ENCODE measurements around the gene CRELD2.

CRELD2 gene

GRCh38 chr22:49948116-49948957 lies 29.9 kb downstream of the CRELD2 start:
- no peak for DNase-seq

DNA sequence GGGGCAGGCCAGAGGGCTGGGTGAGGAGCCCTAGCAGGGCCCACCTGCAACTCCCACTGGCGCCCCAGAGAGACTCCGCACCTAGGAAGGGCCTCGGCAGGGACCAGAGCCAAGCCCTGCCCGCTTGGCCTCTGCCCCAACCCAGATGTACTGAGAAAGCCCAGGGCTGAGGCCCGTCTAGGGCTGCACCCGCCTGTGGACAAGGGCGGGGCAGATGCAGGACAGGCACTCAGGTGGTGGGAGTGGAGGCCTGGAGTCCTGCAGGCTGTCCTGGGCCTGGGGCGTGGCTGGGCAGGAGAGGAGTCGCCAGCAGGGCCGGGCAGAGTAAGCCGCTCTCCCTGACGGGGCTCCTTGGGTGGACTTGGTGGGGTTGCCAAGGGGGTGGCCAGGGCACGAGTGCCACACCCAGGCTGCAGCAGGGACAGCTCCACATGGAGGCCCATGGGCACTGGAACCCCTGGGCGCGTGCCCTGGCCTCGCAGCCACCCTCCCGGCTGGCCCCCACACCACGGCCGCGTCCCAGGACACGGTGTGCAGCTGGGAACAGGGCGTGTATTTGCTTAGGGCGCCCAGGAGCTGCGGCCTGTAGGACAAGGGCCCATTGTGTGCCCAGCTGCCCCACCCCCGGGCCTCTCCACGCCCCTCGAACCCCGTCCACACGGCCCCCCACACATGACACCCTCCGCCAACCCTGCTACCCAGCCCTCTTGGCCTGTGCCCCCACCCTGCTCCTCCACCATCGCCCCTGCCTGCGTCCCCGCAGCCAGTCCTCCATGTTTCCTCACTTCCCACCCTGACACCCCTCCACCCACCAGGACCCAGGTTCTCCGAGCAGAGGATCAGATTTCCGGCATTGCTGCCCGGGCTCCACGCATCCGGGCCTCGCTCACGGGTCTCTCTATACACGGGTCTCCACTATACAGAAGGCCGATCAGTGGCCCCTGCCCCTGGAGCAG lies 30.8 kb downstream of the CRELD2 start:
- DNase-seq = no peak

DNA sequence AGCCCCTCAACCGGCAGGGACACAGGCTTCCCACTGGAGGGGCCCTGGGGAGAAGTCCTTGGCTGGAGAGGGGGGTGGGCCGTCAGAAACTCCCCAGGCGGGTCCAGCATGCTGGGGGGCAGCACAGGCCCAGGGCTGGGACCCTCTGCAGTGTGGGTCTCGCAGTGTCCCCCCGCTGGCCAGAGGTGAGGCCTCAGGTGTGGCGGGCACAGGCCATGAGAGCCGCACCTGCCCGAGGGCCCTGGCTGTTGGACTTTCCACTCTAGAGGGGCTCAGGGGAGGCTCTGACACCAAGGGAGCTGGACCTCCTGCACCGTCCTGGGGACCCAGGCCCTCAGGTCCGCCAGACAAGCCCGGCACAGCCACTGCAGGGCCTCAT lies 31.5 kb downstream of the CRELD2 start:
- no peak for DNase-seq

GRCh38 chr22:49950396-49950994 lies 32.1 kb downstream of the CRELD2 start:
- no peak for DNase-seq

GRCh38 chr22:49951000-49951677 lies 32.7 kb downstream of the CRELD2 start:
- DNase-seq = no peak

GRCh38 chr22:49951678-49951985 lies 33.2 kb downstream of the CRELD2 start:
- no peak for DNase-seq

GRCh38 chr22:49951986-49952896 lies 33.8 kb downstream of the CRELD2 start:
- DNase-seq = no peak

DNA sequence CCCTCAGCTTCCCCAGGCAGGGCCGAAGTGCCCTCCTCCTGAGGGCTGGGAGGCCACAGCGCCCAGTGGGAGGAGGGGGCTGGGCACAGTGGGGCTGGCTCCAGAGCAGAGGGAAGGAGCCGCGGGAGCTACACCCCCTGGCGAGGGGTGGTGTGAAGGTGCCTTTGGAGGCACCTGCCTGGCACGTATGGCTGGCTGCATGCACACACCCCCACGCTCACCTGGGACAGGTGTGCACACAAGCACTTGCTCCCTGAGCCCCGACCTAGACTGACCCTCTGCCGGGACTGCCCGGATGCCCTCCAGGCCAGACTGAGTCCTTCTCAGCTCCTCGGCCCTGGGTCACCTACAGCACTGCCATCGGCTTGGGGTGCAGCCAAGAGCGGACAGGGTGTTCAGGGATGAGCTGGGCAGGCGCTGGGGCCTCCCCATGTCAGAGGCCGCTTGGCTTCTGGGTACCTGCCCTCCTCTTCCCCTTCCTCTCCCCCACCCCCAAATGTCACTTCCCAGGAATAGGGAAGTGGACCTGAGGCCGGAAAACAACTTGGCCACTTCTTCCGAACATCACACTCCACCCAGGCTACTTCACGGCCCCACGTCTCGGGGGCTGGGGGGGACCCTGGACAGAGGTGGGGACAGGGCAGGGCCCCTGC lies 34.7 kb downstream of the CRELD2 start:
- DNase-seq = no peak

DNA sequence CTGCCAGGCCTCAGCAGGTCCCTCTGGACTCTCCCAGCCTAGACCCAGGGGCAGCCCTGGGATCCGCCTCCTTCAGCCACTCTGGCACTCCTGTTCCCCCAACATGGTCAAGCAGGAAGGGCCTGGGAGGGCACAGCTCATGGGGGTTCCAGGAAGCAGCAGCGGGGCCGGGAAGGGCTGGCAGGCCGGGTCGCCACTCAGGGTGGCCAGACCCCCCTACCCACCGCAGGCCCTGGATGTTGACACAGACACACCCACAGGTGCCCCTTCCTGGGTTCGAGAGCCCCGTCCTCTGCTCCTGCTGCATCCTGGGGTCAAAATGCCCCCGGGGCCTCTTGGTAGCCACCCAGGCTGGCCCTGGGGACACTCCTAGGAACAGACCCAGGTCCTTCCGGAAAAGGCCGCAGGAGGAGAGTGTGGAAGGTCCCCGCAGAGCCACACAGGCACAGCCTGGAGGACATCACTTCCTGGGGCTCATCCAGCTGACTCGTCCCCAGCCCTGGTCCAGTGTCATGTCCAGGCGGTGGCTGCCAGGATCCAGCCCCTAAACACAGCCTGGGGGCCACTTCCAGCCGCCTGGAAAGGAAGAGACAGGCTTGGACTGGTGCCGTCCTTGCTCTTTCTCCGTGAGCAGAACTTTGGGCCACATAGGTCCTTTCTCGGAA lies 35.4 kb downstream of the CRELD2 start:
- no peak for DNase-seq

GRCh38 chr22:49954354-49954753 lies 35.9 kb downstream of the CRELD2 start:
- no peak for DNase-seq

- no peak for DNase-seq
Measured at GRCh38 chr22:49954991-49955580, 36.7 kb downstream of the CRELD2 start.

DNA sequence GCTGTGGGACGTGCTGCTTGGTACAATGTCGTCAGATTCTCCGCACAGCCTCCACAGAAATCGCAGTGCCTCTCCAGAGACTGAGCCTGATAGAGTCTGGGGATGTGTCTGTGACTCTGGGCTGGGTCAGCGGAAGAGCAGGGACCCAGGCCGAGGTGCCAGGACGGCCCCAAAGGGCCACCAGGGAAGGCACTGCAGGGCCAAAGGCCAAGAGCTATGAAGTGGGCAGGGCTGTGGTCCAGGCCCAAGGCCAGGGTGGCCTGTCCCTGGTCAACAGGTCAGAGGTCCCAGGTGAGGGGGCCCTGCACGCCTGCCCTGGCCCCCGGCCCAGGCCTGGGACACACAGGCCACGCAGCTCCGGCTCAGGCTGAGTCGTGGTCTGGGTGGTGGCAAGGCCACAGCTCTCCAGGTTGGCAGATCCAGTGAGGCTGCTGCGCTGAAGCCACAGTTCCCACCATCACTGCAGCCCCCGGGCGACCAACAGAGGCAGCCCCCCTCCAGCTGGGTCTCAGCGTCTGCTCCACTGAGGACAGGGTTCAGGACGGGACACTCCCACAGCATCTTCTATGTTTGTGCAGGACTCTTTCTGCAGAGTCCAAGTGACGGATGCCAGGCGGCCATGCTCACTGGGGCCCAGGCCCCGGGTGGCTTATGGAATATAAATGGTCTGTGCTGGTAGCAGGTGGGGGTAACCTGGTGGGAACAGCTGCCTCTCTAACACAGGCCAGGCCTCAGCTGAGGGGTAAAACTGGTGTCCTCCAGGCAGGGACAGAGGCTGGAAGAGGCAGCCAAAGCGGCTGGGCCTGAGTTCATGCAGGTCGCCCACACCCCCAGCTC lies 37.4 kb downstream of the CRELD2 start:
- no peak for DNase-seq

- no peak for DNase-seq
Measured at GRCh38 chr22:49956418-49956770, 38.0 kb downstream of the CRELD2 start.

- DNase-seq = no peak
Measured at GRCh38 chr22:49956914-49957825, 38.7 kb downstream of the CRELD2 start.

DNA sequence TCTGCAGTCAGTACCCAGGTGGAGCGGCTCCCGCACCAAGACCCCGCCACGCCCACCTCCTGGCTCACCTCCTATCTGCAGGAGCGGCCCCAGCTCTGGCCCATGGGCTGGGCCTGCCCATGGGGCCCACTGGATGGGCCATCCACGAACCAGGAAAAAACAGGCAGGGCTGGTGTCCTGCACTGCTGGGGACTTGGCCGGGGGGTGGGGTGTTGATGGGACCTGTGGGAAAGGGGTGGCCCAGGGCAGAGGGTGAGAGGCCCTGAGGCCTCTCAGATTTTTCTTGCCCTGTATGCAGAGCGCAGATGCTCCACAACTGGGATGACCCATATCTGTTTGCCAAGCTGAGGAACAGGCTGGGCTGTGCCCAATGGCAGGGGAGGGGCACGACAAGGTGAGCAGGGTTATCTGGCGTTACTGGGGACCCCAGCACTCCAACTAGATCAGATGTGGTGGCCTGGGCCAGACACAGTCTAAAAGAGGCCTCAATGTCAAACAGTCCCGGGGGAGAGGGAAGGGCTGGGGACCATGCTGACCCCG lies 39.5 kb downstream of the CRELD2 start:
- no peak for DNase-seq

DNA sequence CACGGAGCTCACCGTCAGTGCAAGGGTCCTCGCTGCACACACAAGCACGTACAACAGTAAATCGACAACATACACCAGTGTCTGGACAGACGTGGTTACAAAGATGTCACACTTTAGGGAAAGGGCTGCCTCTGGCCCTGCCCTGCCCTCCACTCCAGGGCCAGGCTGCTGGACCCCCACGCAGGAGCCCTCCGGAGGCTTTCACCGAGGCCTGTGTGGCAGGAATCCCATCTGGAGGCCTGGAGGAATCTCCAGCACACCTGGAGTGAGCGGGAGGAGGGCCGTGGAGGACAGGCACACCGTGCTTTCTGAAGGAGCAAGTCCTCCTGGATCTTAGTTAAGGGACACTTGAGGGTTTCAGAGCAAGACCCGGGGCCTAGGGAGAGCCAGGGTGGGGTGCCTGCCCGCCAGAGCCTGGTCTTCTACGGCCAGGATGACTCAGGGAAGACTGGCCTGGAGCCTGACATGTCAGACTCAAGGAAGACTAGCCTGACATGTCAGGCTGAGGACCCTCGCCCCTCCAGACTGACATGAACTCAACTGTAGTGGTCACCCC lies 40.0 kb downstream of the CRELD2 start:
- DNase-seq = no peak

GRCh38 chr22:49958931-49959781 lies 40.7 kb downstream of the CRELD2 start:
- no peak for DNase-seq
